Peyer's patch (tissue), 4 donors: ENCODE data around the gene CATSPERE. TPM values are rescaled to one million over a fixed set of nuclear protein-coding genes. Genes with fewer than 3 reads are reported as not detected.
"Not testable (repeated sequence)": the region's sequence is repeated elsewhere in the genome, so short reads cannot be mapped to it uniquely, and the experiment has no call there.

Source experiments
- DNase-seq, 3 donors: peaks; one replicate each; pipeline ENCODE4 v3.0.0-alpha.2; 2017 to 2019
- H3K27ac ChIP-seq, 4 donors: fragments of 200-600 bp; sonication (generic); one replicate each; pipeline ENCODE4 v1.5.1; 2016 to 2019
- H3K27me3 ChIP-seq, 2 donors: fragments of 200-600 bp; sonication (generic); one replicate each; pipeline ENCODE4 v1.5.1; 2019
- H3K36me3 ChIP-seq, 3 donors: fragments of 200-600 bp; sonication (generic); one replicate each; pipeline ENCODE4 v1.5.1; 2016 to 2019
- H3K4me1 ChIP-seq, 4 donors: fragments of 200-600 bp; sonication (generic); one replicate each; pipeline ENCODE4 v1.5.1; 2016 to 2019
- H3K4me3 ChIP-seq, 4 donors: fragments of 200-600 bp; sonication (generic); 1 replicate in 3 of 4; 2 replicates in 1 of 4; pipeline ENCODE4 v1.5.1; 2016 to 2019; ENCODE audit warnings: mild to moderate bottlenecking in 1 of 4
- H3K9me3 ChIP-seq, 4 donors: fragments of 200-600 bp; sonication (generic); one replicate each; pipeline ENCODE4 v1.5.1; 2016 to 2019; ENCODE audit warnings: mild to moderate bottlenecking in 1 of 4
- CTCF ChIP-seq, 6 experiments: fragments of 450-650 bp in 4 of 6; fragments of 200-600 bp in 2 of 6; sonication (generic) in 1 of 6; IDR thresholded peaks; one replicate each; pipeline ENCODE4 v1.5.1; 2017 to 2019; ENCODE audit warnings: antibody characterized with exemption in 6 of 6, mild to moderate bottlenecking in 3 of 6, moderate library complexity in 1 of 6
- POLR2A ChIP-seq, 2 donors: fragments of 450-650 bp; IDR thresholded peaks; one replicate each; pipeline ENCODE4 v1.5.1; 2017; ENCODE audit warnings: antibody characterized with exemption in 2 of 2, mild to moderate bottlenecking in 2 of 2, moderate library complexity in 2 of 2
- total RNA-seq, 4 donors: library from RNA; depleted of rRNA; stranded (reverse); fragments of >200 nt; gene quantifications; one replicate each; pipeline ENCODE4 v1.1.0, GENCODE V29; 2016

CATSPERE gene
- total RNA-seq, 4 donors from 2014 or later, result 0.18 to 9.3 (median 1.2) TPM; not detected in 1

- Histone ChIP-seq H3K27ac (no peak overlapping the region), H3K4me1 (peaks cover 0 to 19% (median 4%) of the 10 kb centered on the region in 4 donors), H3K4me3 (peak overlapping the region in 1 of 4 donors; percentile 90), H3K9me3 (no peaks in the 10 kb centered on the region), H3K36me3 (no peaks in the 10 kb centered on the region), H3K27me3 (no peaks in the 10 kb centered on the region)
- no peak for TF ChIP-seq CTCF (IDR thresholded peaks at IDR 0.05)
- no peak for TF ChIP-seq POLR2A (IDR thresholded peaks at IDR 0.05)
- DNase-seq, result no peak
These were observed 194.1 kb downstream of the CATSPERE start for GRCh38 chr1:244655186-244655585.

GRCh38 chr1:244657421-244657820 is 196.3 kb downstream of the CATSPERE start:
- no peak overlapping the region for H3K27ac ChIP-seq
- no peak overlapping the region for H3K4me3 ChIP-seq
- TF ChIP-seq POLR2A (IDR thresholded peaks at IDR 0.05) (no peak), CTCF (IDR thresholded peaks at IDR 0.05) (no peak)
- peaks cover 0 to 19% (median 4%) of the 10 kb centered on the region in 4 donors for H3K4me1 ChIP-seq
- no peaks in the 10 kb centered on the region for H3K9me3 ChIP-seq
- no peaks in the 10 kb centered on the region for H3K27me3 ChIP-seq
- no peak for DNase-seq
- no peaks in the 10 kb centered on the region for H3K36me3 ChIP-seq

- DNase-seq, result no peak
- no peaks in the 10 kb centered on the region for H3K27me3 ChIP-seq
- H3K4me1 ChIP-seq, result peaks cover 0 to 19% (median under 1%) of the 10 kb centered on the region in 4 donors
- H3K4me3 ChIP-seq, result no peak overlapping the region
- H3K36me3 ChIP-seq, result no peaks in the 10 kb centered on the region
- H3K27ac ChIP-seq, result no peak overlapping the region
- H3K9me3 ChIP-seq, result no peaks in the 10 kb centered on the region
- TF ChIP-seq POLR2A (IDR thresholded peaks at IDR 0.05) (no peak), CTCF (IDR thresholded peaks at IDR 0.05) (no peak)
These were observed 198.6 kb downstream of the CATSPERE start for GRCh38 chr1:244659694-244660093.

DNA sequence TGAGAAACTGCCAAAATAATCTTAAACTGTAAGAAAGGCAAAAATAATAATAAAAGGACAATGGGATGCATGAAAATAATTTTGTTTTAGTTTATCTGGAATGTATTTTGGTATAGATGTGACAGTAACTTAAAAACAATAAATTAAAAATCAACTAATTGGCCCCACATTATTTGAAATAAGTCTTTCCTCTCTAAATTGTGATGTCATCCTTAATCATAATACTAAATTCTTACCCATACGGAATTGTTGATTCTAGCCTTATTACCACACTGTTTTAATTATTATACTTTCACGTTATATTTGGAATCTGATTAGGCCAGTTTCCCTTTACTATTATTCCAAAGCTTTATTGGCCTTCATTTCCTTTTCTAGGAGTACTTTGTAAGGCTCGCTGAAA is 199.5 kb downstream of the CATSPERE start:
- no peak overlapping the region for H3K27ac ChIP-seq
- H3K4me1 ChIP-seq, result peaks cover 0 to 16% (median 0%) of the 10 kb centered on the region in 4 donors
- no peaks in the 10 kb centered on the region for H3K9me3 ChIP-seq
- H3K36me3 ChIP-seq, result no peaks in the 10 kb centered on the region
- DNase-seq, result no peak
- no peaks in the 10 kb centered on the region for H3K27me3 ChIP-seq
- TF ChIP-seq POLR2A (IDR thresholded peaks at IDR 0.05), result no peak
- TF ChIP-seq CTCF (IDR thresholded peaks at IDR 0.05), result no peak
- H3K4me3 ChIP-seq, result no peak overlapping the region

DNA sequence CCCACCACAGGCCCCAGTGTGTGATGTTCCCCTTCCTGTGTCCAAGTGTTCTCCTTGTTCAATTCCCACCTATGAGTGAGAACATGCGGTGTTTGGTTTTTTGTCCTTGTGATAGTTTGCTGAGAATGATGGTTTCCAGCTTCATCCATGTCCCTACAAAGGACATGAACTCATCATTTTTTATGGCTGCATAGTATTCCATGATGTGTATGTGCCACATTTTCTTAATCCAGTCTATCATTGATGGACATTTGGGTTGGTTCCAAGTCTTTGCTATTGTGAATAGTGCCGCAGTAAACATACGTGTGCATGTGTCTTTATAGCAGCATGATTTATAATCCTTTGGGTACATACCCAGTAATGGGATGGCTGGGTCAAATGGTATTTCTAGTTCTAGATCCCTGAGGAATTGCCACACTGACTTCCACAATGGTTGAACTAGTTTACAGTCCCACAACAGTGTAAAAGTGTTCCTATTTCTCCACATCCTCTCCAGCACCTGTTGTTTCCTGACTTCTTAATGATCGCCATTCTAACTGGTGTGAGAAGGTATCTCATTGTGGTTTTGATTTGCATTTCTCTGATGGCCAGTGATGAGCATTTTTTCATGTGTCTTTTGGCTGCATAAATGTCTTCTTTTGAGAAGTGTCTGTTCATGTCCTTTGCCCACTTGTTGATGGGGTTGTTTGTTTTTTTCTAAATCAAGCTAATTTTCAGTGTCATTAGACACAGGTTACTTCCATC is 200.7 kb downstream of the CATSPERE start:
- H3K9me3 ChIP-seq, DNase-seq, H3K36me3 ChIP-seq, H3K4me3 ChIP-seq, H3K4me1 ChIP-seq, H3K27me3 ChIP-seq, H3K27ac ChIP-seq: not testable (repeated sequence)

DNA sequence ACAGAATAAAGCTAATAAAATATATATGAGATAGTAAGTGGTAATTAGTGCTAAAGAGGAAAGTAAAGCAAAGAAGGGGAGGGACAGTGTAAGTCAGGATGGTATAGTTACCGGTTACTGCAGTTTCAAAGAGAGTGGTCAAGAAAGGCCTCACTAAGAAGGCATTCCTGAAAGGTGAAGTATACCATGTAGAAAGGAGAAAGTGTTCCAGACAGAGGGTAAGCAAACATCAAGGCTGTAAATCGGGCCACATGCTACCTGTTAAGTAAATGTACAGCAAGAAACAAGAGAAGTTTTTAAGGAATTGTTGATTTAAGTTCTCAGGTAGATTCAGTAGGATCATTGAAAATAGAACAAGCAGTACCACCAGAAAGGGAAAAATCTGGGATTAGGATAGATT is 201.5 kb downstream of the CATSPERE start:
- DNase-seq, result no peak
- no peak overlapping the region for H3K27ac ChIP-seq

More for the DNA sequence above, 201.5 kb downstream of the CATSPERE start:
- Histone ChIP-seq H3K36me3 (no peaks in the 10 kb centered on the region), H3K9me3 (no peaks in the 10 kb centered on the region), H3K4me3 (no peak overlapping the region), H3K4me1 (peaks cover 0 to 5% (median 0%) of the 10 kb centered on the region in 4 donors), H3K27me3 (no peaks in the 10 kb centered on the region)
- no peak for TF ChIP-seq CTCF (IDR thresholded peaks at IDR 0.05)
- TF ChIP-seq POLR2A (IDR thresholded peaks at IDR 0.05), result no peak
